GM18909 (cell line): ENCODE measurements around the gene CAV1.

Experiments used
- ATAC-seq: cut with Tn5 transposase; IDR thresholded peaks from one replicate; pipeline ENCODE4 v1.9.1; 2021; ENCODE audit warnings: mild to moderate bottlenecking; ENCODE audit not compliant: unreplicated experiment, poor library complexity

CAV1 gene

DNA sequence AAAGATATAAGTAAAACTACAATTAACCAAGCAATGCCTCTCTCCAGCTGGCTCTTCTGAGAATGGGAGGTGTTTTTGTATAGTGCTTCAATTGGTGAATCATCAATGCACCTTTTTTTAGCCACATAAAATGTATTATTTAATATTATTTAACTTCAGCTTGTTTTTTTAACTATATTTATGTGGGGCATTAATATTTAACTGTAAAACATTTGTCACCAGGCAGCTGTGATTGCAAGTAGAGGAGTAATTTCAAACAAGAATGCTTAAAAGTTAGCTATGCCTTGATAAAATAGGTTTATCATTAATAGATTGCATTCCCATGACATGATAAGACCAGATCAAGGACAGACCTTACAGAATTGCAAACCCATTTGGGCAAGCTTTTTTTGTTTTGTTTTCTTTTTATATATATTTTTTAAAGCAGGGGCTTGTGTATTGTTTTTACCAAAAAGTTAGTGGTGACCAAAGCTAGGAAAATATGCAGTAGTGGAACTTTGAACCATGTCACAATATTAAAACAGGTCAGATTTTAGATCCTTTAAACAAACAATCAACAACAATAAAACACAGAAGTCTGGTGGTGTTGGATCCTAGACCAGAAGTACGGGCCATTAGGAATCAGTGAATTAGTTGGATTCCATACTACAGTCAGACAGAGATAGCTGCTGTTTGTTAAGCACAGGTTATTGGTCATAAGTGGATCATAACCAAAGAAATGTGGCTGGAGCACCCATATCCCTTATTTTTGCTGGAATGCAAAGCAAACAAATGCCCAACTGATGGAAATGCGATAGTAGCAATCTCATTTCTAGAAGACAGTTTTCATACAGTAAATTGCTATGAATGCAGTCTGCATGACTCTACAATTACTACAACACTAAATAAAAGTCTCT, 22.4 kb upstream of the CAV1 start:
- no peak for ATAC-seq

DNA sequence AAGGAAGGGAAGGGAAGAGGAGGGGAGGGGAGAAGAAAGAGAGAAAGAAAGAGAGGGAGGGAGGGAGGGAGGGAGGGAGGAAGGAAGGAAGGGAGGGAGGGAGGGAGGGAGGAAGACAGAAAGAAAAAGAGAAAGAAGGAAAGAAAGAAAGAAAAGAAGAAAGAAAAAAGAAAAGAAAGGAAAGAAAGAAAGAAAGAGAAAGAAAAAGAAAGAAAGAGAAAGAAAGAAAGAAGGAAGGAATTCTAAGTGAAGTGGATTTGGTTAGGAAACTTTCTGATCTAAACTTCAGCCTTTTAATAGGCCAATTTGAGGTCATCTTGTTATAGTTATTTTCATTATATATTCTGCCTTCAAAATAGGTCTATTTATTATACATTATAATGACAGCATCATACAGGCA, 21.0 kb upstream of the CAV1 start:
- ATAC-seq: no peak

GRCh38 chr7:116505278-116505677, 19.6 kb upstream of the CAV1 start:
- no peak for ATAC-seq

- ATAC-seq: no peak
Observed at GRCh38 chr7:116505823-116506222, 19.0 kb upstream of the CAV1 start.

DNA sequence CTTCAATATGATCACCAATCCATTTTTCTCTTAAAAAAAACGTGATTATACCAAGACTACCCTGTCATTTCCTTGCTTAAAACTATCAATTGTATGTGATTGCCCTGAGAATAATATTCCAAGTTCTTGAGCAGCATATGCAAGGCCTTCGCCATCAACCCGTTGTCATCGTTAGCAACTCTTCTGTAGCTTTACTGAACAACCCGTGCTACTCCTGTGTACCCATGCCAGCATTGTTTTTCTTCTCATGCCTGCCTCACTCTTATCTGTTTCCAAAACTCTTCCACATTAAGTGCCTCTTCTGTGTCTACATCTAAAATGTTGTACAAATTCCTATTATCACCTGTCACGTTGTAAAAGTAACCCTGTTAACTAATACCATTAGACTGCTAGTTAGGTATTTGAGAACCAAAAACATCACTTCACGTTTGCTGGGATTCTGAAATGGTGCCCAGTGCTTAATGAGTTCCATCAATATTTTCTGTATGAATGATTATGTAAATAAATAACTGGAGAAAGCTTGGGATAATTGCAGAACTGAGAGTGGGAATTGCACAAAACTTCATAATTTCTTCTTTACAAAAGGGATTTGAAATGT, 14.8 kb upstream of the CAV1 start:
- no peak for ATAC-seq

GRCh38 chr7:116510795-116511194, 14.0 kb upstream of the CAV1 start:
- ATAC-seq: no peak

GRCh38 chr7:116511552-116512519, 13.0 kb upstream of the CAV1 start:
- peak; percentile 99 for ATAC-seq

DNA sequence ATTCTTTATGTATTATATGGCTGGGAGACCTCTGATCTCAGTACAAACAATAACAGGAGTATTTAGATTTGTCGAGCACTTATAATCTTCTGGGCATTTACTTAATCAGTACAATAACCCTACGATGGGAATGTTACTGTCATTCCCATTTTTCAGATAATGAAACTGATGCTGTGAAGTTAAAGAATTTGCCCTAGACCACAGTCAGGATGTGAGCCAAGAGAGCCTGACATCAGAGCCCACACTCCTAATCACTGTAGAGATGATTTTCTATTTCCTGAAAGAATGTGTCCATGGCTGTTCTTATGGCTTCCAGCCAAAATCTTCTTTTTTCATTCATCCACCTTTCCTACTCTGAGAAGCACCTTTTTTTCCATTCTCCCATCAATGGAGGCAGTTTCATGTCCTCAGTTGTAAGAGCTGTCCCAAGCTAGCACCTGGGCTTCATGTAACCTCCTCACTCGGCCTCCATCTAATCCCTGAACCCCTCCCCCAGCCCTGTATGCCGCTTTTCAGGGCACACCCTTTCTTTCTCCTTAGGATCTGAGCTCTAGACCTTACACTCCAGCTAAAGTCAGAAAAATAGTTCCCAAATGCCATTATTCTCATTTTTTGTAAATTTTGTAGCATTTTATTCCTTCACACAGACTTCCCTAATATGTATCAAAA, 12.2 kb upstream of the CAV1 start:
- no peak for ATAC-seq

DNA sequence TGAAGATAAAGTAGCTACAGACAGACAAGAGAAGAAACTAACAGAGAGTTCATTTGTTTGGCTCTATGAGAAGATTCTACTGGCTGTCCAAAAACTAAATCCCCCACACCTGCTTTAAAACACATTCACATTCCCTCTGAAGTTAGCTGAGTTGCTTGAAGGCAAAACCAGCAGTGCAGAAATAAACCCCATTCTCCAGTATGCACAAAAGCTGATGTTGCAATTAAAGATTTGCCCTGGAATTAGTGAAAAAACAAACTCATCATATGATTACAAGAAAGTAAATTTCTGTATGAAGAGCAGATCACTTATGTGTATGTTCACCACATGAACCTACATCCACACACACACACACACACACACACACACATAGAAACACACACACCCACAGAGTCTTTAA, 9.3 kb upstream of the CAV1 start:
- ATAC-seq: no peak

DNA sequence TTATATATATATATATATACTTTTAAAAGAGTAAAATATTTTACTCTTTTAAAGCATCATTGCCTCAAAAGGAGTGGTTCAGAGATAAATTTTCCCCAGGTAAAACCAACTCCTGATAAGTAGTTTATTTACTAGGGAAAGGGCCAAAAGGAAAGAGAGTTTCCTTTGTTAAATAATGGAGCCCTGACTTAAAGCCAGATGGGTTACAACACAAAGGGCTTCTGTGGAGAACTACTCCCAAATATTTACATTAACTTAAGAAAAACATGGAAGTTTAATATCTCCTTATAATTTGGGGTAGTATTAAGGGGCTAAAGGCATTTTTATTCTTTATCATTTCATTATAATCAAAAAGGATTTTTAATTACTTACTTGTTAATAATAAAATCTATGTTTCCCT, 8.5 kb upstream of the CAV1 start:
- no peak for ATAC-seq

- no peak for ATAC-seq
Observed at GRCh38 chr7:116517626-116518025, 7.2 kb upstream of the CAV1 start.

GRCh38 chr7:116518961-116519360, 5.9 kb upstream of the CAV1 start:
- ATAC-seq: no peak

DNA sequence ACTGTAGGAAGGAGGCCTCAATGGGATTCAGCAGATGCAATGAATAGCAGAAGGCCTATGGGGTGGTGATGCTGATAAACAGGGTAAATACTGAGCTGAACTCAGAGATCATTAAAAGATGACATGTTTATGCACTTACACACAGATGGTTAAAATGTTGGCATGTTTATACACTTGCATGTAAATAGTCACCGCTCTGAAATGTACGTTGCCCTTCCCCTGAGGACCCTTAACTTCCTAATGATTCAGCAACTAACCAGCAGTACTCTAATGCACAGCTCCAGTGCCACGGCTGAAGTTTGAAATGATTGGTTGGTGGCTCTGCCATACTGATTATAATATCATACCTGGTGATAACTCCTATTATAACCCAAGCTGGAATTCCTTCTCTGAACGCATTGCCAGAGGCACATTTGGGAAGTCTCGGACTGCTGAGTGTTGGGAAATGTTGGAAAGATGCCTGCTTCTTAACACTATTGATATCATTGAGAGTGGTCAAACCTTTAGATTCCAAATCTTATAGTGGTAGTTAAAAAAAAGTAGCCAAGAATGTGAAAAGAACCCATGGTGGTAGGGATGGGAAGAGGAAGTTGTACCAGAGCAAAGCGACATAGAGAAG, 3.7 kb upstream of the CAV1 start:
- ATAC-seq: no peak

DNA sequence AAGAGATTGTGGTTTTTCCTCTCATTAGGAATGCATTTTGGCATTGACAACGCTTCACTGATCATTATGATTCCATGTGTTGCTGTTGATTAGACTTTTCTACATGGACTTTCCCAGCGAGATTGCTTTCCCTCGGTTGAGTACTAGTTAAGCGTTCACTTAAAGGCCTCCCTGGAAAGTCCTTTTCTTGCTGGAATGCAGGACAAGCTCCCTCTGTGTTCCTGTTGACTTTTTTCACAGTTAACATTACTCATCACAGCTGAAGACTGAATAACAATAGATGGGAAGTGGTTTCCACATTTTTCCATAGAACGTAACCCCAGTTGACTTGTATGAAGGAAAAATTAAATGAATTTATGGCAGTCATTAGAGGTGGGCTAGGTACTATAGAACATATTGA, 2.6 kb upstream of the CAV1 start:
- ATAC-seq: no peak

- ATAC-seq: no peak
Observed at GRCh38 chr7:116524221-116524608, 621 bp upstream of the CAV1 start.

GRCh38 chr7:116525298-116525912, 569 bp downstream of the CAV1 start:
- ATAC-seq: peak; percentile 40

DNA sequence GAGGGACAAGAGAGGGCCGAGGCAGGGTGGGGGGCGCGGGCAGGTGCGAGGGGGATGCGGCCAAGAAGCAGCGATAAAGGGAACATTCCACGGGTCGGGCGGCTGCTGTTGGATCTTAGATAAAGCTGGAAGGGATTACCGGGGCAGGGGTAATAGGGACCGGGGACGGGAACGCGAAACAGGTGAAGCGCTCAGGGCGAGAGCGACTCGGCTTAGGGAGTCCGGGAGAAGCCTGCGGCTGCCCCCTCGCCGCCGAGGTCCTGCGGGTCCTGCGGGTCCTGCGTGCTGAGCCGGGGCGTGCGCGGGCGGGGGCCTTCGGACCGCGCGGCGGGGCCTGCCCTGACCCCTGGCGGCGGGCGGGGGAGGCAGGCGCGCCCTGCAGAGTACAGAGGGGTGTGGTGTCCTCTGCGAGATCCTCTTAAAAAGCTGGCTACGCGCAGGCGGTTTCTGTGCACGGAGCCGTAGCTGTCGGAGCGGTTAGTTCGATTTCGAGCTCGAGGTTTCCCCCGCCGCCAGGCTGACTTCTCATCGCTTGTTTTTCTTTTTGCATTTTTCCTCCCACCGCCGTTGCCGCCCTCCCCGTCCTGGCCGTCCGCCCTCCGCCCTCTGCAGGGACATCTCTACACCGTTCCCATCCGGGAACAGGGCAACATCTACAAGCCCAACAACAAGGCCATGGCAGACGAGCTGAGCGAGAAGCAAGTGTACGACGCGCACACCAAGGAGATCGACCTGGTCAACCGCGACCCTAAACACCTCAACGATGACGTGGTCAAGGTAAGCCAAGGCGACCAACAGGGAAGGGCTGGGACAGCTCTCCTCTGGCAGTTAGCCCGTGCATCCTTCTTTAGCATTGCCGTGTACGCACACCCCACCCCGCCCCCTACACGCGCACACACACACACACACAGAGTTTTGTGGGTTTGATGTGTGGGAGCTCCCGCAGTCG, 1.4 kb downstream of the CAV1 start:
- peak; percentile 93 for ATAC-seq

GRCh38 chr7:116526897-116527296, 2.1 kb downstream of the CAV1 start:
- no peak for ATAC-seq
